ENCODE measurements around the gene FHL2. TPM values are rescaled to one million over a fixed set of nuclear protein-coding genes. Genes with fewer than 3 reads are reported as not detected.

FHL2 gene
- total RNA-seq, 6 donors from 2014 or later: 2.4 to 15.0 (median 7.2) TPM

DNA sequence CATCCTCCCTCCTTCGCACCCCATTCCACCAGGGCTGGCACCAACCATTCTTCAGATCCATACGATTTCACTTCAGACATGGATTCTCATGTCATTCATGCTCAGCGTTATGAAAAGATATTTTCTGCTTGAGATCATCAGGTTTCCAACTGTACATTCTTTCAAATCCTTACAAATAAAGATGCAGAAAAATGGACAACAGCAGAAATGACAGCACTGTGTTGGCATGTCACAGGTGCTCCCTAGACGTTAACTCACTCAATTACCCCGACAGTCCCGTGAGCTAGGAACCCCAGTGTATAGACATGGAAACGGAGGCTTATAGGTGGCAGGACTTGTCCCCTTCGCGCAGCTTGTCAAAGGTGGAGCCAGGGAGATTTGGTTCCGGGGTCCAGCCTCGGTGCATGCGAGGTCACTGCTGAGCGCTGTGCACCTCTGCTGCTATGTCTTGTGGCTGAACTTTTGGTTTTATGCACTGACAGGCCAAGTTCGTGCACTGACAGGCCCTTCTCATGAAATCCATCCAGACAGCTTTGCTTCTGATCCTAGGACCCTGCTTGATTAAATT lies 17.7 kb downstream of the FHL2 start:
- Histone ChIP-seq H3K4me1 (peaks cover 0 to 4% (median 2%) of the 10 kb centered on the region in 4 donors), H3K4me3 (no peak overlapping the region), H3K27me3 (no peaks in the 10 kb centered on the region), H3K36me3 (no peaks in the 10 kb centered on the region), H3K27ac (peak overlapping the region in 1 of 4 donors; percentile 34), H3K9me3 (no peaks in the 10 kb centered on the region)
- TF ChIP-seq, protein P1, sequence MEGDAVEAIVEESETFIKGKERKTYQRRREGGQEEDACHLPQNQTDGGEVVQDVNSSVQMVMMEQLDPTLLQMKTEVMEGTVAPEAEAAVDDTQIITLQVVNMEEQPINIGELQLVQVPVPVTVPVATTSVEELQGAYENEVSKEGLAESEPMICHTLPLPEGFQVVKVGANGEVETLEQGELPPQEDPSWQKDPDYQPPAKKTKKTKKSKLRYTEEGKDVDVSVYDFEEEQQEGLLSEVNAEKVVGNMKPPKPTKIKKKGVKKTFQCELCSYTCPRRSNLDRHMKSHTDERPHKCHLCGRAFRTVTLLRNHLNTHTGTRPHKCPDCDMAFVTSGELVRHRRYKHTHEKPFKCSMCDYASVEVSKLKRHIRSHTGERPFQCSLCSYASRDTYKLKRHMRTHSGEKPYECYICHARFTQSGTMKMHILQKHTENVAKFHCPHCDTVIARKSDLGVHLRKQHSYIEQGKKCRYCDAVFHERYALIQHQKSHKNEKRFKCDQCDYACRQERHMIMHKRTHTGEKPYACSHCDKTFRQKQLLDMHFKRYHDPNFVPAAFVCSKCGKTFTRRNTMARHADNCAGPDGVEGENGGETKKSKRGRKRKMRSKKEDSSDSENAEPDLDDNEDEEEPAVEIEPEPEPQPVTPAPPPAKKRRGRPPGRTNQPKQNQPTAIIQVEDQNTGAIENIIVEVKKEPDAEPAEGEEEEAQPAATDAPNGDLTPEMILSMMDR (IDR thresholded peaks at IDR 0.05): no peak
- TF ChIP-seq POLR2AphosphoS5 (IDR thresholded peaks at IDR 0.05) (no peak), POLR2A (IDR thresholded peaks at IDR 0.05) (no peak), EP300 (IDR thresholded peaks at IDR 0.05) (no peak)
- no peak for ATAC-seq (ENCODE audit: low FRiP score in 2 of 2)
- no peak for DNase-seq
- 87 to 95% methylated on average over 14 of the region's 14 CpGs for WGBS, 2 donors

DNA sequence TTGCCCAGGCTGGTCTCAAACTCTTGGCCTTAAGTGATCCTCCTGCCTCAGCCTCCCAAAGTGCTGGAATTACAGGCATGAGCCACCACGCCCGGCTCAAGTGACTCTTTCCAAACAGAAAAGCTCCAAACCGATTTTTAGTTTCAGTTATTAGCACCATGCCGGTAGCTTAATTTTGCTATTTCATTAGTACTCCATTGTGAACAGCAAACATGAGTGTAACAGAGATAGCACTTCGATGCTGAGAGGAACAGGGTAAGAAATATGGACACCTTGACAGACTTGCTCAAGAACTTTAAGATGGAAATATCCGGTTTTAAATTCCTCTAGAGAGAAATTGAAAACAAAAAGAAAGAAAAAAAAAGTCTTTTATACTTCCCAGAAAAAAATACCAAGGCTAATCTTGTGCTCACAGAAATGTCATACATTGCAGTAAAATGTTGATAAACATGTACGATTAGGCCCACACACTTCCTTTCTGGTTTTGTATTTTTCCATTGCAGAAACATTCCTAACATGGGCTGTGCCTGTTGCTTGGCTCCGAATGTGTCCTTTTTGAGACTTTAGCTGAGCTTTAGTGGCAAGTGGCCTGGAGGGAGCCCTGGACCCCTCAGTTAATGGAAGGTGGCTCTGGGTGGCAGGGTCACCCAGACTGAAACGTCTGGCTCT lies 18.3 kb downstream of the FHL2 start:
- H3K9me3 ChIP-seq: no peaks in the 10 kb centered on the region
- no peak overlapping the region for H3K4me3 ChIP-seq
- peak overlapping the region in 2 of 4 donors; percentile 11 to 34 for H3K27ac ChIP-seq
- no peaks in the 10 kb centered on the region for H3K36me3 ChIP-seq
- peaks cover 0 to 4% (median 2%) of the 10 kb centered on the region in 4 donors for H3K4me1 ChIP-seq
- TF ChIP-seq POLR2AphosphoS5 (IDR thresholded peaks at IDR 0.05) (no peak), EP300 (IDR thresholded peaks at IDR 0.05) (no peak), POLR2A (IDR thresholded peaks at IDR 0.05) (no peak)
- TF ChIP-seq, protein P1 (IDR thresholded peaks at IDR 0.05): no peak
- H3K27me3 ChIP-seq: no peaks in the 10 kb centered on the region
- WGBS, 2 donors: 38 to 54% methylated on average over 9 of the region's 9 CpGs
- DNase-seq (no peak), ATAC-seq (ENCODE audit: low FRiP score in 2 of 2) (no peak)

DNA sequence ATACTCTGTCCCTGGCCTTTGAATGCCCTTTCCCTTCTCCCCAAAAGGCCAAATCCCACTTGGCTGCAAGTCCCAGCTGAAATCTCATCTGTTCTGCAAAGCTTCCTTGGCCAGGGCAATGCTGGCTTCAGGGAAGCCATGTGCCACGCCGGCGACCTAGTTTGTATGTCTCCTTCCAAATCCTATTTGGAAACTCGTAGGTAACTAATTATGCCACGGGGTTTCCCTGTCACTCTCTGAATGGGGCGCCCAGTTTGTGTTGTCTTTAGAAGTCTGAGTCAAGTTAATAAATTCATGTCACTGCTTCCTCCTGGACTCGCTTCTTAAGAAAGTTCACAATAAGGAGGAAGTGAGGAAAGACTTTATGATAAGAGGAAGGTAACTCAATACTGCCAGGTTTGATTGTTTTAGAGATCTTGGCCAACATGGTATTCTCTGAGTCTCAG lies 19.1 kb downstream of the FHL2 start:
- ATAC-seq (ENCODE audit: low FRiP score in 2 of 2) (no peak), DNase-seq (no peak)
- 44 to 57% methylated on average over 7 of the region's 7 CpGs for WGBS, 2 donors
- Histone ChIP-seq H3K9me3 (no peaks in the 10 kb centered on the region), H3K36me3 (no peaks in the 10 kb centered on the region), H3K27me3 (no peaks in the 10 kb centered on the region), H3K27ac (peak overlapping the region in 2 of 4 donors; percentile 11 to 34), H3K4me3 (no peak overlapping the region), H3K4me1 (peaks cover 0 to 4% (median 2%) of the 10 kb centered on the region in 4 donors)
- TF ChIP-seq EP300 (IDR thresholded peaks at IDR 0.05): no peak
- TF ChIP-seq POLR2A (IDR thresholded peaks at IDR 0.05): no peak
- no peak for TF ChIP-seq POLR2AphosphoS5 (IDR thresholded peaks at IDR 0.05)
- TF ChIP-seq, protein P1 (IDR thresholded peaks at IDR 0.05): no peak

DNA sequence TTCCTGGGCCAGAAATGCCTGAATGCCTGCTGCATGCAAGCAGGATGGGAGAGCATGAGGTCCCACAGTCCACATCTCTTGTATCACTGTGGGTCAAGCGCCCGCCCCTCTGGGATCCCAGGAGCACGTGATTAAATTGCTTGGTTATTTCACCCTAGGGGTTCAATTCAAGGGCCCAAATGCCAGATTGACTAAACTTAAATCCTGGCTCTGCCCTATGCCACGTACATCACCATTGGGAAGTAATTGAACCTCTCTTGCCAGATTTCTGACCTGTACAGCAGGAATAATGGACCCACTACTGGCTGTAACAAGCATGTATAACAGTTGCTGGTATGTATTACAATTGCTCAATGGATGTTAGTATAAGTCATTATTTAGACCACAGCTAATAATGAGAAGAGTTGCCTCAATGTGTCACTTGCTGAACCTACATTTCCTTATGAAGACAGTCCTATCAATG lies 19.9 kb downstream of the FHL2 start:
- Histone ChIP-seq H3K27ac (no peak overlapping the region), H3K27me3 (no peaks in the 10 kb centered on the region), H3K4me3 (no peak overlapping the region), H3K9me3 (no peaks in the 10 kb centered on the region), H3K4me1 (peaks cover 0 to 8% (median 6%) of the 10 kb centered on the region in 4 donors), H3K36me3 (no peaks in the 10 kb centered on the region)
- ATAC-seq (ENCODE audit: low FRiP score in 2 of 2) (no peak), DNase-seq (no peak)
- TF ChIP-seq POLR2A (IDR thresholded peaks at IDR 0.05) (no peak), POLR2AphosphoS5 (IDR thresholded peaks at IDR 0.05) (no peak), EP300 (IDR thresholded peaks at IDR 0.05) (no peak)
- TF ChIP-seq, protein P1 (IDR thresholded peaks at IDR 0.05): no peak
- WGBS, 2 donors: 84 to 89% methylated on average over 3 to 4 of the region's 4 CpGs

Data from upper lobe of left lung (tissue), 6 donors.